ENCODE results near the gene FHOD1. TPM values are rescaled to one million over a fixed set of nuclear protein-coding genes. Genes with fewer than 3 reads are reported as not detected.
A peak's percentile ranks its signal among the peaks of the same experiment; 100 is the strongest.

Gene FHOD1
- total and polyA plus RNA-seq, 7 donors = 4.8 to 25.2 (median 9.2) TPM

- Histone ChIP-seq H3K9me3 (no peaks in the 10 kb centered on the region), H3K36me3 (no peaks in the 10 kb centered on the region), H3K27ac (peak overlapping the region in 2 of 4 donors; percentile 80 to 82), H3K27me3 (peaks cover 7 to 49% (median 29%) of the 10 kb centered on the region in 3 donors), H3K4me1 (peaks cover 0 to 54% (median 41%) of the 10 kb centered on the region in 4 donors), H3K4me3 (peak overlapping the region; percentile 26 to 87 (median 72))
- no peak for DNase-seq
- TF ChIP-seq CTCF (IDR thresholded peaks at IDR 0.05) = no peak
- WGBS, 2 donors = 6 to 7% methylated on average over 7 of the region's 7 CpGs
- intact Hi-C loops (cut with DNase I) = loop anchor here (5.0 kb wide), 1 partner anchor 149 kb away; no protein-coding TSS in a partner anchor
Observed at GRCh38 chr16:67248073-67248400, 756 bp upstream of the FHOD1 start.

GRCh38 chr16:67246756-67247191 is 507 bp downstream of the FHOD1 start:
- peak overlapping the region; percentile 80 to 89 (median 83) for H3K27ac ChIP-seq
- WGBS, 2 donors = 0 to 1% methylated on average over 26 of the region's 26 CpGs
- no peaks in the 10 kb centered on the region for H3K9me3 ChIP-seq
- intact Hi-C loops (cut with DNase I) = loop anchor here (1.0 to 5.0 kb wide), 2 partner anchors 19 to 151 kb away; partner anchors contain the start of gene TMEM208
- no peak for DNase-seq
- no peak for TF ChIP-seq EP300 (IDR thresholded peaks at IDR 0.05)
- no peak for TF ChIP-seq CTCF (IDR thresholded peaks at IDR 0.05)
- TF ChIP-seq POLR2AphosphoS5 (IDR thresholded peaks at IDR 0.05) = peak in 1 of 4 donors; percentile 40
- TF ChIP-seq POLR2A (IDR thresholded peaks at IDR 0.05) = peak in 1 of 2 donors; percentile 45
- H3K27me3 ChIP-seq = peaks cover 7 to 36% (median 19%) of the 10 kb centered on the region in 3 donors
- peak overlapping the region; percentile 44 to 87 (median 72) for H3K4me3 ChIP-seq
- no peaks in the 10 kb centered on the region for H3K36me3 ChIP-seq
- peaks cover 0 to 61% (median 45%) of the 10 kb centered on the region in 4 donors for H3K4me1 ChIP-seq

- Histone ChIP-seq H3K4me1 (peaks cover 0 to 67% (median 50%) of the 10 kb centered on the region in 4 donors), H3K4me3 (peak overlapping the region; percentile 44 to 87 (median 72)), H3K36me3 (no peaks in the 10 kb centered on the region), H3K9me3 (no peaks in the 10 kb centered on the region), H3K27me3 (peaks cover 7 to 31% (median 13%) of the 10 kb centered on the region in 3 donors), H3K27ac (peak overlapping the region; percentile 80 to 89 (median 83))
- TF ChIP-seq EP300 (IDR thresholded peaks at IDR 0.05) (no peak), POLR2A (IDR thresholded peaks at IDR 0.05) (peak in 1 of 2 donors; percentile 13), CTCF (IDR thresholded peaks at IDR 0.05) (peak in 3 of 4 experiments; percentile 8 to 30 (median 24)), POLR2AphosphoS5 (IDR thresholded peaks at IDR 0.05) (peak in 3 of 4 donors; percentile 31 to 52 (median 45))
- peak; percentile 89 for DNase-seq
- intact Hi-C loops (cut with DNase I) = loop anchor here (5.0 kb wide), 1 partner anchor 151 kb away; no protein-coding TSS in a partner anchor
- WGBS, 2 donors = 1 to 2% methylated on average over 48 of the region's 48 CpGs
Observed at GRCh38 chr16:67246081-67246755, 1.1 kb downstream of the FHOD1 start.

GRCh38 chr16:67245674-67246080 is 1.6 kb downstream of the FHOD1 start:
- no peak for TF ChIP-seq EP300 (IDR thresholded peaks at IDR 0.05)
- no peak for TF ChIP-seq POLR2A (IDR thresholded peaks at IDR 0.05)
- no peak for TF ChIP-seq POLR2AphosphoS5 (IDR thresholded peaks at IDR 0.05)
- no peak for TF ChIP-seq CTCF (IDR thresholded peaks at IDR 0.05)
- Histone ChIP-seq H3K27ac (peak overlapping the region; percentile 80 to 89 (median 83)), H3K9me3 (no peaks in the 10 kb centered on the region), H3K27me3 (peaks cover 7 to 25% (median 13%) of the 10 kb centered on the region in 3 donors), H3K4me3 (peak overlapping the region; percentile 44 to 87 (median 72)), H3K36me3 (no peaks in the 10 kb centered on the region), H3K4me1 (peaks cover 0 to 72% (median 56%) of the 10 kb centered on the region in 4 donors)
- WGBS, 2 donors = 5 to 28% methylated on average over 8 of the region's 8 CpGs
- DNase-seq = no peak
- intact Hi-C loops (cut with DNase I) = loop anchor here (1.0 to 5.0 kb wide), 2 partner anchors 62 to 152 kb away; partner anchors contain the start of gene MATCAP1
